Hepatocyte (in vitro differentiated cells): ENCODE measurements around the gene ME2.

Experiments used
- CTCF ChIP-seq: fragments of 200-600 bp; sonication (generic); IDR thresholded peaks from 2 replicates; pipeline ENCODE4 v1.5.1; 2016; ENCODE audit warnings: antibody characterized with exemption, mild to moderate bottlenecking; ENCODE audit not compliant: poor library complexity
- EZH2 ChIP-seq: fragments of 200-600 bp; sonication (generic); IDR thresholded peaks from 2 replicates; pipeline ENCODE4 v1.6.1; 2016; ENCODE audit warnings: antibody characterized with exemption, mild to moderate bottlenecking, borderline replicate concordance
- EZH2phosphoT487 ChIP-seq: fragments of 200-600 bp; sonication (generic); IDR thresholded peaks from one replicate; pipeline ENCODE4 v1.6.1; 2018; ENCODE audit warnings: antibody characterized with exemption, mild to moderate bottlenecking, low read depth, moderate library complexity; ENCODE audit not compliant: unreplicated experiment, severe bottlenecking

- TF ChIP-seq CTCF (no peak), EZH2 (no peak), EZH2phosphoT487 (no peak)
These were observed 31.7 kb upstream of the ME2 start for GRCh38 chr18:50847192-50847591.
